ENCODE data around the gene UQCRHL.

The UQCRHL gene

GRCh38 chr1:15777909-15778707, 29.3 kb downstream of the UQCRHL start:
- no peak for DNase-seq (ENCODE audit: low spot score)
- TF ChIP-seq CTCF (IDR thresholded peaks at IDR 0.05; ENCODE audit: extremely low read depth, missing control alignments): no peak

- DNase-seq (ENCODE audit: low spot score): no peak
- TF ChIP-seq CTCF (IDR thresholded peaks at IDR 0.05; ENCODE audit: extremely low read depth, missing control alignments): no peak
These were observed 31.7 kb downstream of the UQCRHL start for GRCh38 chr1:15775706-15776105.

GRCh38 chr1:15771836-15772515, 35.5 kb downstream of the UQCRHL start:
- no peak for DNase-seq (ENCODE audit: low spot score)
- TF ChIP-seq CTCF (IDR thresholded peaks at IDR 0.05; ENCODE audit: extremely low read depth, missing control alignments): no peak

GRCh38 chr1:15770313-15770962, 37.0 kb downstream of the UQCRHL start:
- DNase-seq (ENCODE audit: low spot score): no peak
- TF ChIP-seq CTCF (IDR thresholded peaks at IDR 0.05; ENCODE audit: extremely low read depth, missing control alignments): no peak

GRCh38 chr1:15768388-15768787, 39.1 kb downstream of the UQCRHL start:
- TF ChIP-seq CTCF (IDR thresholded peaks at IDR 0.05; ENCODE audit: extremely low read depth, missing control alignments): no peak
- no peak for DNase-seq (ENCODE audit: low spot score)

GRCh38 chr1:15767941-15768340, 39.5 kb downstream of the UQCRHL start:
- no peak for DNase-seq (ENCODE audit: low spot score)
- TF ChIP-seq CTCF (IDR thresholded peaks at IDR 0.05; ENCODE audit: extremely low read depth, missing control alignments): no peak

All from GM20000 (cell line).